Neural progenitor cell (in vitro differentiated cells): ENCODE data around the gene FOLR2.

Experiments
- CTCF ChIP-seq: fragments of 200-600 bp; sonication (generic); IDR thresholded peaks from 2 replicates; pipeline ENCODE4 v1.5.1; 2017; ENCODE audit warnings: antibody characterized with exemption, mild to moderate bottlenecking
- EZH2 ChIP-seq: fragments of 200-600 bp; sonication (generic); IDR thresholded peaks from 2 replicates; pipeline ENCODE4 v1.6.1; 2017; ENCODE audit warnings: antibody characterized with exemption, mild to moderate bottlenecking, moderate library complexity

- TF ChIP-seq CTCF, result no peak
- no peak for TF ChIP-seq EZH2
Measured at GRCh38 chr11:72195518-72196270, 20.9 kb upstream of the FOLR2 start.
